Vagina (tissue), 2 donors: ENCODE measurements around the gene RUNX2. TPM values are rescaled to one million over a fixed set of nuclear protein-coding genes. Genes with fewer than 3 reads are reported as not detected.
"Not testable (repeated sequence)": the region's sequence is repeated elsewhere in the genome, so short reads cannot be mapped to it uniquely, and the experiment has no call there.

Source experiments
- DNase-seq, 2 donors: peaks; one replicate each; pipeline ENCODE4 v3.0.0-alpha.2; 2017; ENCODE audit errors: extremely low spot score in 2 of 2
- H3K27ac ChIP-seq: fragments of 200-600 bp; sonication (generic); one replicate; pipeline ENCODE4 v1.5.1; 2019
- H3K27me3 ChIP-seq: fragments of 200-600 bp; sonication (generic); one replicate; pipeline ENCODE4 v1.5.1; 2019
- H3K36me3 ChIP-seq, 2 donors: fragments of 200-600 bp; sonication (generic); one replicate each; pipeline ENCODE4 v1.5.1; 2017 to 2019
- H3K4me1 ChIP-seq: fragments of 200-600 bp; sonication (generic); one replicate; pipeline ENCODE4 v1.5.1; 2019
- H3K4me3 ChIP-seq, 2 donors: fragments of 200-600 bp; sonication (generic); 1 replicate in 1 of 2; 2 replicates in 1 of 2; pipeline ENCODE4 v1.5.1; 2016 to 2019
- H3K9me3 ChIP-seq: fragments of 200-600 bp; sonication (generic); one replicate; pipeline ENCODE4 v1.5.1; 2019
- POLR2A ChIP-seq, 2 donors: fragments of 450-650 bp; IDR thresholded peaks; one replicate each; pipeline ENCODE4 v1.6.1; 2017; ENCODE audit warnings: antibody characterized with exemption in 2 of 2, mild to moderate bottlenecking in 2 of 2, moderate library complexity in 2 of 2
- POLR2AphosphoS5 ChIP-seq, 2 donors: sonication (generic); formaldehyde crosslinking; IDR thresholded peaks; one replicate each; pipeline ENCODE4 v1.9.0; 2017; ENCODE audit warnings: antibody characterized with exemption in 2 of 2, mild to moderate bottlenecking in 2 of 2, low read depth in 1 of 2; ENCODE audit not compliant: insufficient read depth in 1 of 2
- intact Hi-C: fragments of 100-400 bp; cut with DNase I; formaldehyde crosslinking; loops from one replicate; pipeline ENCODE4 v1.15.1; 2023
- total RNA-seq: library from RNA; depleted of rRNA; stranded (reverse); fragments of >200 nt; gene quantifications from one replicate; pipeline ENCODE4 v1.2.3, GENCODE V29; 2016
- TF ChIP-seq, protein P1 (sequence below), 3 experiments: fragments of 450-650 bp in 2 of 3; fragments of 200-600 bp in 1 of 3; sonication (generic) in 1 of 3; IDR thresholded peaks; one replicate each; pipeline ENCODE4 v1.5.1; 2017 to 2019; ENCODE audit warnings: antibody characterized with exemption in 3 of 3, mild to moderate bottlenecking in 2 of 3, moderate library complexity in 2 of 3

The RUNX2 gene
- total RNA-seq: 13.0 TPM

DNA sequence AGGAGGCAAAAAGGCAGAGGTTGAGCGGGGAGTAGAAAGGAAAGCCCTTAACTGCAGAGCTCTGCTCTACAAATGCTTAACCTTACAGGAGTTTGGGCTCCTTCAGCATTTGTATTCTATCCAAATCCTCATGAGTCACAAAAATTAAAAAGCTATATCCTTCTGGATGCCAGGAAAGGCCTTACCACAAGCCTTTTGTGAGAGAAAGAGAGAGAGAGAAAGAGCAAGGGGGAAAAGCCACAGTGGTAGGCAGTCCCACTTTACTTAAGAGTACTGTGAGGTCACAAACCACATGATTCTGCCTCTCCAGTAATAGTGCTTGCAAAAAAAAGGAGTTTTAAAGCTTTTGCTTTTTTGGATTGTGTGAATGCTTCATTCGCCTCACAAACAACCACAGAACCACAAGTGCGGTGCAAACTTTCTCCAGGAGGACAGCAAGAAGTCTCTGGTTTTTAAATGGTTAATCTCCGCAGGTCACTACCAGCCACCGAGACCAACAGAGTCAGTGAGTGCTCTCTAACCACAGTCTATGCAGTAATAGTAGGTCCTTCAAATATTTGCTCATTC, at the start of gene RUNX2:
Gene RUNX2, plus strand, starts transcription at position 375 of the 567 bp plus-strand sequence. CDS start 397 bp downstream, outside the sequence.
- no peak for DNase-seq
- peak in 1 of 2 donors; percentile 14 for TF ChIP-seq POLR2AphosphoS5 (IDR thresholded peaks at IDR 0.05; ENCODE audit: insufficient read depth in 1 of 2, low read depth in 1 of 2)
- no peak for TF ChIP-seq POLR2A (IDR thresholded peaks at IDR 0.05)
- intact Hi-C loops: no loop called here
- Histone ChIP-seq H3K27ac (no peak within 1 kb of the TSS), H3K36me3 (no peaks in the 10 kb centered on the region), H3K4me1 (peaks cover 9% of the 10 kb centered on the region), H3K4me3 (no peak within 1 kb of the TSS), H3K9me3 (no peaks in the 10 kb centered on the region), H3K27me3 (no peaks in the 10 kb centered on the region)

- intact Hi-C loops: no loop called here
- Histone ChIP-seq H3K27me3 (no peaks in the 10 kb centered on the region), H3K9me3 (no peaks in the 10 kb centered on the region), H3K4me1 (no peaks in the 10 kb centered on the region), H3K27ac (no peak overlapping the region), H3K4me3 (no peak overlapping the region), H3K36me3 (no peaks in the 10 kb centered on the region)
- TF ChIP-seq POLR2A (IDR thresholded peaks at IDR 0.05) (no peak), POLR2AphosphoS5 (IDR thresholded peaks at IDR 0.05; ENCODE audit: insufficient read depth in 1 of 2, low read depth in 1 of 2) (no peak)
- TF ChIP-seq, protein P1, sequence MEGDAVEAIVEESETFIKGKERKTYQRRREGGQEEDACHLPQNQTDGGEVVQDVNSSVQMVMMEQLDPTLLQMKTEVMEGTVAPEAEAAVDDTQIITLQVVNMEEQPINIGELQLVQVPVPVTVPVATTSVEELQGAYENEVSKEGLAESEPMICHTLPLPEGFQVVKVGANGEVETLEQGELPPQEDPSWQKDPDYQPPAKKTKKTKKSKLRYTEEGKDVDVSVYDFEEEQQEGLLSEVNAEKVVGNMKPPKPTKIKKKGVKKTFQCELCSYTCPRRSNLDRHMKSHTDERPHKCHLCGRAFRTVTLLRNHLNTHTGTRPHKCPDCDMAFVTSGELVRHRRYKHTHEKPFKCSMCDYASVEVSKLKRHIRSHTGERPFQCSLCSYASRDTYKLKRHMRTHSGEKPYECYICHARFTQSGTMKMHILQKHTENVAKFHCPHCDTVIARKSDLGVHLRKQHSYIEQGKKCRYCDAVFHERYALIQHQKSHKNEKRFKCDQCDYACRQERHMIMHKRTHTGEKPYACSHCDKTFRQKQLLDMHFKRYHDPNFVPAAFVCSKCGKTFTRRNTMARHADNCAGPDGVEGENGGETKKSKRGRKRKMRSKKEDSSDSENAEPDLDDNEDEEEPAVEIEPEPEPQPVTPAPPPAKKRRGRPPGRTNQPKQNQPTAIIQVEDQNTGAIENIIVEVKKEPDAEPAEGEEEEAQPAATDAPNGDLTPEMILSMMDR (IDR thresholded peaks at IDR 0.05): no peak
- DNase-seq: no peak
These were observed 49.8 kb upstream of the RUNX2 start for GRCh38 chr6:45278367-45278766.

DNA sequence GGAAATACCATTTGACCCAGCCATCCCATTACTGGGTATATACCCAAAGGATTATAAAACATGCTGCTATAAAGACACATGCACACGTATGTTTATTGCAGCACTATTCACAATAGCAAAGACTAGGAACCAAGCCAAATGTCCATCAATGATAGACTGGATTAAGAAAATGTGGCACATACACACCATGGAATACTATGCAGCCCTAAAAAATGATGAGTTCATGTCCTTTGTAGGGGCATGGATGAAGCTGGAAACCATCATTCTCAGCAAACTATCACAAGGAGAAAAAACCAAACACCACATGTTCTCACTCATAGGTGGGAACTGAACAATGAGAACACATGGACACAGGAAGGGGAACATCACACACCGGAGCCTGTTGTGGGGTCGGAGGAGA, 41.4 kb upstream of the RUNX2 start:
- H3K36me3 ChIP-seq, H3K9me3 ChIP-seq, intact Hi-C loops, H3K4me3 ChIP-seq, H3K27ac ChIP-seq, DNase-seq, H3K27me3 ChIP-seq, H3K4me1 ChIP-seq: not testable (repeated sequence)

- Histone ChIP-seq H3K4me1 (no peaks in the 10 kb centered on the region), H3K36me3 (no peaks in the 10 kb centered on the region), H3K27ac (no peak overlapping the region), H3K4me3 (no peak overlapping the region), H3K9me3 (peaks cover 4% of the 10 kb centered on the region), H3K27me3 (no peaks in the 10 kb centered on the region)
- TF ChIP-seq POLR2AphosphoS5 (IDR thresholded peaks at IDR 0.05; ENCODE audit: insufficient read depth in 1 of 2, low read depth in 1 of 2) (no peak), POLR2A (IDR thresholded peaks at IDR 0.05) (no peak)
- TF ChIP-seq, protein P1 (IDR thresholded peaks at IDR 0.05): no peak
- DNase-seq: no peak
- intact Hi-C loops: no loop called here
These were observed 38.2 kb upstream of the RUNX2 start for GRCh38 chr6:45289751-45290514.

- Histone ChIP-seq H3K27me3 (no peaks in the 10 kb centered on the region), H3K4me3 (no peak overlapping the region), H3K27ac (no peak overlapping the region), H3K4me1 (no peaks in the 10 kb centered on the region), H3K9me3 (peaks cover 4% of the 10 kb centered on the region), H3K36me3 (no peaks in the 10 kb centered on the region)
- TF ChIP-seq, protein P1 (IDR thresholded peaks at IDR 0.05): no peak
- TF ChIP-seq POLR2AphosphoS5 (IDR thresholded peaks at IDR 0.05; ENCODE audit: insufficient read depth in 1 of 2, low read depth in 1 of 2) (no peak), POLR2A (IDR thresholded peaks at IDR 0.05) (no peak)
- DNase-seq: no peak
- intact Hi-C loops: no loop called here
These were observed 34.8 kb upstream of the RUNX2 start for GRCh38 chr6:45293306-45293705.

DNA sequence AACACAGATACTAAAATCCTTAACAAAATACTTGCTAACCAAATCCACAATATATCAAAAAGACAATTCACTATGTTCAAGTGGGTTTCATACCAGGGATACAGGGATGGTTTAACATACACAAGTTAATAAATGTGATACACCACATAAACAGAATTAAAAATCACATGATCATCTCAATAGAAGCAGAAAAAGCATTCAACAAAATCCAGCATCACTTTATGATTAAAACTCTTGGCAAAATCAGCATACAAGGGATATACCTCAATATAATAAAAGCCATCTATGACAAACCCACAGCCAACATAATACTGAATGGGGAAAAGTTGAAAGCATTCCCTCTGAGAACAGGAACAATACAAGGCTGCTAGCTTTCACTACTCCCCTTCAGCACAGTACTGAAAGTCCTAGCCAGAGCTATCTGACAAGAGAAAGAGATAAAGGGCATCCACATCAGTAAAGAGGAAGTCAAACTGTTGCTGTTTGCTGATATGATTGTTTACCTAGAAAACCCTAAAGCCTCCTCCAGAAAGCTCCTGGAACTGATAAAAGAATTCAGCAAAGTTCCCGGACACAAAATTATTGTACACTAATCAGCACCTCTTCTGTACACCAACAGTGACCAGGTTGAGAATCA, 33.9 kb upstream of the RUNX2 start:
- H3K27ac ChIP-seq, DNase-seq, H3K9me3 ChIP-seq, H3K27me3 ChIP-seq, H3K4me1 ChIP-seq, intact Hi-C loops, H3K4me3 ChIP-seq, H3K36me3 ChIP-seq: not testable (repeated sequence)
